ENCODE data around the gene PSMB2. TPM values are rescaled to one million over a fixed set of nuclear protein-coding genes. Genes with fewer than 3 reads are reported as not detected.
A peak's percentile ranks its signal among the peaks of the same experiment; 100 is the strongest.
"Not testable (repeated sequence)": the region's sequence is repeated elsewhere in the genome, so short reads cannot be mapped to it uniquely, and the experiment has no call there.

Gene PSMB2
- total RNA-seq, result 10 to 100 TPM; 82.4 to 86.6 TPM

GRCh38 chr1:35641233-35641866 lies at the start of gene PSMB2:
Gene PSMB2, minus strand, starts transcription at chr1:35641526. Its CDS starts 94 bp downstream, at chr1:35641432.
- ATAC-seq, result peak; percentile 96
- POLR2A ChIA-PET, result interaction anchor here (1.6 kb wide), 1 partner anchor 74 kb away, joined by 4 read pairs; no protein-coding TSS in a partner anchor

DNA sequence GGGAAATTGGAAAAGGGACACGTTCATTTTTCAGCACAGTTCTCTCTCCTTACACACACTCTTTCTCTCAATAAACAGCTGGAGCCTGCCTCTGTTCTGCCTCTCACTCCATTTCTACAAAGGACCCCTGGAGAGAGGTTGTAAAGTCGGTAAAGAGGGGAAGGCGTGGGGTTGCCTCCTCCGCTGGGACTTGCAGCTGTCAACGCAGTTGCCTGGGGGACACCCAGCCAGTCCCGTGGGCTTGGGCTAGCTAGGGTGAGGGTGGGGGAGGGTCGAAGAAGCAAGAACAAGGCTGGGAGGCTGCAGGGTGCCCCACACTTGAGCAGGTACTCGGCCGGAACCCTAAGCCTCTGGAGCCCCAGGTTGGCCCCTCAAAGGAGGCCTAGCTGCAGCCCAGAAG lies 49.8 kb upstream of the PSMB2 start:
- Mint-ChIP-seq H3K27ac (no peak overlapping the region), H3K4me1 (ENCODE audit: low read depth) (no peaks in the 10 kb centered on the region), H3K9me3 (ENCODE audit: insufficient read depth) (no peaks in the 10 kb centered on the region), H3K36me3 (ENCODE audit: low read depth) (no peaks in the 10 kb centered on the region), H3K4me3 (no peak overlapping the region), H3K27me3 (ENCODE audit: low read depth) (peaks cover 28% of the 10 kb centered on the region)
- ChIA-PET POLR2A (no interaction called here), CTCF (interaction anchor here (0.6 kb wide), 1 partner anchor 25 kb away, joined by 3 read pairs; no protein-coding TSS in a partner anchor)
- ATAC-seq (no peak), DNase-seq (no peak)

More at GRCh38 chr1:35641233-35641866, at the start of gene PSMB2:
- Mint-ChIP-seq H3K27ac (peak within 1 kb of the TSS; percentile 99), H3K9me3 (ENCODE audit: insufficient read depth) (no peaks in the 10 kb centered on the region), H3K4me1 (ENCODE audit: low read depth) (peaks cover 32% of the 10 kb centered on the region), H3K27me3 (ENCODE audit: low read depth) (peaks cover 26% of the 10 kb centered on the region), H3K36me3 (ENCODE audit: low read depth) (peaks cover 15% of the 10 kb centered on the region), H3K4me3 (peak within 1 kb of the TSS; percentile 99)
- peak; percentile 98 for DNase-seq
- CTCF ChIA-PET, result no interaction called here

DNA sequence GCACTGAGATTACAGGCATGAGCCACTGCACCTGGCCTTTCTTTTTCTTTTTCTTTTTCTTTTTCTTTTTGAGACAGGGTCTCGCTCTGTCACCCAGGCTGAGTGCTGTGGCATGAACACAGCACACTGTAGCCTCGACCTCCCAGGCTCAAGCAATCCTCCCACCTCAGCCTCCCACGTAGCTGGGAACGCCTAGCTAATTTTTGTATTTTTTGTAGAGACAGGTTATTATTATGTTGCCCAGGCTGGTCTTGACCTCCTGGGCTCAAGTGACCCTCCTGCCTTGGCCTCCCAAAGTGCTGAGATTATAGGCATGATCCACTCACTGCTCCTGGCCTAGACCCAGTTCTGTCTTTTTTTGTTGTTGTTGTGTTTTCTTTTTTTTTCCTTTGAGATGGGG lies 48.8 kb upstream of the PSMB2 start:
- H3K27me3 Mint-ChIP-seq (ENCODE audit: low read depth), result peaks cover 26% of the 10 kb centered on the region
- H3K27ac Mint-ChIP-seq; H3K4me1 Mint-ChIP-seq (ENCODE audit: low read depth); DNase-seq; ATAC-seq; CTCF ChIA-PET; H3K4me3 Mint-ChIP-seq; H3K36me3 Mint-ChIP-seq (ENCODE audit: low read depth); H3K9me3 Mint-ChIP-seq (ENCODE audit: insufficient read depth); POLR2A ChIA-PET: not testable (repeated sequence)

GRCh38 chr1:35688161-35688560 lies 46.8 kb upstream of the PSMB2 start:
- H3K36me3 Mint-ChIP-seq (ENCODE audit: low read depth), result no peaks in the 10 kb centered on the region
- ATAC-seq, result no peak
- no peaks in the 10 kb centered on the region for H3K4me1 Mint-ChIP-seq (ENCODE audit: low read depth)
- no peak overlapping the region for H3K27ac Mint-ChIP-seq
- no peak for DNase-seq
- peaks cover 37% of the 10 kb centered on the region for H3K27me3 Mint-ChIP-seq (ENCODE audit: low read depth)
- POLR2A ChIA-PET, result no interaction called here
- CTCF ChIA-PET, result interaction anchor here (2.3 kb wide), 1 partner anchor 28 kb away, joined by 10 read pairs; no protein-coding TSS in a partner anchor
- H3K9me3 Mint-ChIP-seq (ENCODE audit: insufficient read depth), result no peaks in the 10 kb centered on the region
- no peak overlapping the region for H3K4me3 Mint-ChIP-seq

- ChIA-PET CTCF (no interaction called here), POLR2A (no interaction called here)
- ATAC-seq, result no peak
Measured at GRCh38 chr1:35683012-35683411, 41.7 kb upstream of the PSMB2 start.

GRCh38 chr1:35680271-35680670 lies 38.9 kb upstream of the PSMB2 start:
- Mint-ChIP-seq H3K9me3 (ENCODE audit: insufficient read depth) (no peaks in the 10 kb centered on the region), H3K36me3 (ENCODE audit: low read depth) (no peaks in the 10 kb centered on the region), H3K27me3 (ENCODE audit: low read depth) (peaks cover 31% of the 10 kb centered on the region), H3K4me3 (no peak overlapping the region), H3K4me1 (ENCODE audit: low read depth) (no peaks in the 10 kb centered on the region), H3K27ac (no peak overlapping the region)
- no peak for DNase-seq
- POLR2A ChIA-PET, result no interaction called here
- CTCF ChIA-PET, result no interaction called here
- no peak for ATAC-seq

More at GRCh38 chr1:35683012-35683411, 41.7 kb upstream of the PSMB2 start:
- no peak overlapping the region for H3K27ac Mint-ChIP-seq
- no peaks in the 10 kb centered on the region for H3K36me3 Mint-ChIP-seq (ENCODE audit: low read depth)
- no peak for DNase-seq
- no peaks in the 10 kb centered on the region for H3K4me1 Mint-ChIP-seq (ENCODE audit: low read depth)
- H3K9me3 Mint-ChIP-seq (ENCODE audit: insufficient read depth), result no peaks in the 10 kb centered on the region
- H3K4me3 Mint-ChIP-seq, result no peak overlapping the region
- peaks cover 29% of the 10 kb centered on the region for H3K27me3 Mint-ChIP-seq (ENCODE audit: low read depth)

GRCh38 chr1:35675773-35676172 lies 34.4 kb upstream of the PSMB2 start:
- Mint-ChIP-seq H3K36me3 (ENCODE audit: low read depth) (no peaks in the 10 kb centered on the region), H3K4me1 (ENCODE audit: low read depth) (no peaks in the 10 kb centered on the region), H3K27me3 (ENCODE audit: low read depth) (peaks cover 26% of the 10 kb centered on the region), H3K27ac (no peak overlapping the region), H3K4me3 (no peak overlapping the region), H3K9me3 (ENCODE audit: insufficient read depth) (no peaks in the 10 kb centered on the region)
- POLR2A ChIA-PET, result no interaction called here
- DNase-seq, result no peak
- CTCF ChIA-PET, result no interaction called here
- no peak for ATAC-seq

GRCh38 chr1:35674111-35674510 lies 32.8 kb upstream of the PSMB2 start:
- Mint-ChIP-seq H3K27me3 (ENCODE audit: low read depth) (peaks cover 24% of the 10 kb centered on the region), H3K4me3 (no peak overlapping the region), H3K27ac (no peak overlapping the region), H3K9me3 (ENCODE audit: insufficient read depth) (no peaks in the 10 kb centered on the region), H3K4me1 (ENCODE audit: low read depth) (no peaks in the 10 kb centered on the region), H3K36me3 (ENCODE audit: low read depth) (no peaks in the 10 kb centered on the region)
- no peak for DNase-seq
- CTCF ChIA-PET, result interaction anchor here (1.1 kb wide), 1 partner anchor 9 kb away, joined by 3 read pairs; no protein-coding TSS in a partner anchor
- ATAC-seq, result no peak
- POLR2A ChIA-PET, result no interaction called here

DNA sequence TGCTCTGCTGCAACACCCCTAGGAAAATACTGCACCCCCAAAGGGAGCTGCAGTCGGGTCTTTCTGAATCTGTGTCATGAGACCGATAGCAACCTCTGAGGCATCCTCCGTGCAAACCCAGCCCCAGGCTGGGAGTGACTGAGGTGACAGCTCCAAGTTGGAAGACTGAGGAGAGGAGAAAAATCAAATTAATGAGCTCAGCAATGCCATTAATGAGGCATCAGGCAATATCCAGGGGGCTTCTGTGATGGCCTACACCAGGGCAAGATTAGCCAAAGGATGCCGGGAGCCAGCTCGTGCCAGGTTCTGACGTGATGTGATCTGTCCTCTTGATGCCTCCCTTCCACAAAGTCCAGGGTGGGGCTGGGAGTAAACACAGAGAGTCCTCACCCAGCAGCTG lies 30.8 kb upstream of the PSMB2 start:
- Mint-ChIP-seq H3K36me3 (ENCODE audit: low read depth) (no peaks in the 10 kb centered on the region), H3K4me1 (ENCODE audit: low read depth) (no peaks in the 10 kb centered on the region), H3K27me3 (ENCODE audit: low read depth) (peaks cover 28% of the 10 kb centered on the region), H3K9me3 (ENCODE audit: insufficient read depth) (no peaks in the 10 kb centered on the region), H3K27ac (no peak overlapping the region), H3K4me3 (no peak overlapping the region)
- CTCF ChIA-PET, result no interaction called here
- DNase-seq (no peak), ATAC-seq (no peak)
- POLR2A ChIA-PET, result no interaction called here

DNA sequence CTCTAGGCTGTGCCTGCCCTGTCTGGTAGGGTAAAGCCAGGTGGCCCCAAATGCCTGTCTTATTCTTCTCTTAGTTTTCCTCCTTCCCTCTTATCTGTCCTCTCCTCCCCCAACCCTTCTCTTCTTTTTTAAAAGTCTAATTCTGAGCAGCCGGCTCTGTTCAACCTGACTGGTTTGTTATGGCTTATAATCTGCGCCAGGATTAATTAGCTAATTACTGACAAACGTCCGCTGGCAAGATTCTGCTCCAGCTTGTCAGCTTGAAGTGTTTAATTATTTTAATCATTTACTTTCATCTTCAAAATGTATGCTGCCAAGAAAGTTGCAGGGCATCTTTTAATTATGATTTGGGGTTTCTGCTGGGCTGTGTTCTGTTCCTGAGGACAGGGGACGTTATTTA lies 27.2 kb upstream of the PSMB2 start:
- H3K4me3 Mint-ChIP-seq, result no peak overlapping the region
- H3K27ac Mint-ChIP-seq, result no peak overlapping the region
- ATAC-seq, result no peak
- no peaks in the 10 kb centered on the region for H3K36me3 Mint-ChIP-seq (ENCODE audit: low read depth)
- DNase-seq, result no peak
- peaks cover 25% of the 10 kb centered on the region for H3K27me3 Mint-ChIP-seq (ENCODE audit: low read depth)
- ChIA-PET POLR2A (no interaction called here), CTCF (no interaction called here)
- no peaks in the 10 kb centered on the region for H3K4me1 Mint-ChIP-seq (ENCODE audit: low read depth)
- no peaks in the 10 kb centered on the region for H3K9me3 Mint-ChIP-seq (ENCODE audit: insufficient read depth)

- peaks cover 18% of the 10 kb centered on the region for H3K27me3 Mint-ChIP-seq (ENCODE audit: low read depth)
- H3K36me3 Mint-ChIP-seq (ENCODE audit: low read depth), result no peaks in the 10 kb centered on the region
- H3K27ac Mint-ChIP-seq, result no peak overlapping the region
- DNase-seq (no peak), ATAC-seq (no peak)
- no peaks in the 10 kb centered on the region for H3K9me3 Mint-ChIP-seq (ENCODE audit: insufficient read depth)
- H3K4me3 Mint-ChIP-seq, result no peak overlapping the region
- H3K4me1 Mint-ChIP-seq (ENCODE audit: low read depth), result no peaks in the 10 kb centered on the region
- CTCF ChIA-PET, result interaction anchor here (1.4 kb wide), 1 partner anchor 60 kb away, joined by 4 read pairs; no protein-coding TSS in a partner anchor
- POLR2A ChIA-PET, result no interaction called here
Measured at GRCh38 chr1:35666916-35667315, 25.6 kb upstream of the PSMB2 start.

GRCh38 chr1:35666216-35666615 lies 24.9 kb upstream of the PSMB2 start:
- CTCF ChIA-PET, result no interaction called here
- Mint-ChIP-seq H3K27ac (no peak overlapping the region), H3K36me3 (ENCODE audit: low read depth) (no peaks in the 10 kb centered on the region), H3K4me3 (no peak overlapping the region), H3K4me1 (ENCODE audit: low read depth) (no peaks in the 10 kb centered on the region), H3K9me3 (ENCODE audit: insufficient read depth) (no peaks in the 10 kb centered on the region), H3K27me3 (ENCODE audit: low read depth) (peaks cover 20% of the 10 kb centered on the region)
- ATAC-seq (no peak), DNase-seq (no peak)
- POLR2A ChIA-PET, result no interaction called here

DNA sequence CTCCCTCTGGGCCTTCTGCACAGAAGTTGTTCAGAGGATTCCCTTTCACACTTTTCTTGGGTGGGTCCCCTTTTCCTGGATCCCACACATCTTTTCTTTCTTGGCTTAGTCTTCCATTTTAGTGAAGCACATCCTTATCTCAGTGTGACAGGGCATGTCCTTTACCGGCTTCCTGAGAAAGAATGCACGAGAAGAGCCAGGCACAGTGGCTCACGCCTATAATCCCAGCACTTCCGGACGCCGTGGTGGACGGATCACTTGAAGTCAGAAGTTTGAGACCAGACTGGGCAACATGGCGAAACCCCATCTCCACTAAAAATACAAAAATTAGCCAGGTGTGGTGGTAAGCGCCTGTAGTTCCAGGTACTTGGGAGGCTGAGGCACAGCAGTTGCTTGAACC lies 22.1 kb upstream of the PSMB2 start:
- Mint-ChIP-seq H3K4me3 (no peak overlapping the region), H3K36me3 (ENCODE audit: low read depth) (no peaks in the 10 kb centered on the region), H3K4me1 (ENCODE audit: low read depth) (no peaks in the 10 kb centered on the region), H3K9me3 (ENCODE audit: insufficient read depth) (no peaks in the 10 kb centered on the region), H3K27me3 (ENCODE audit: low read depth) (peaks cover 16% of the 10 kb centered on the region), H3K27ac (no peak overlapping the region)
- ATAC-seq, result no peak
- DNase-seq, result no peak
- CTCF ChIA-PET, result no interaction called here
- POLR2A ChIA-PET, result no interaction called here
